H9 (cell line): ENCODE data around the gene SLC6A18. TPM values are rescaled to one million over a fixed set of nuclear protein-coding genes. Genes with fewer than 3 reads are reported as not detected.

Source experiments
- DNase-seq: peaks from one replicate; pipeline ENCODE4 v3.0.0-alpha.2; 2017
- H2AFZ ChIP-seq: one replicate; pipeline ENCODE4 v1.6.1; 2013; ENCODE audit warnings: mild to moderate bottlenecking, low read length, control low read depth, moderate library complexity
- H2AK5ac ChIP-seq: 2 replicates; pipeline ENCODE4 v1.6.1; 2013; ENCODE audit warnings: low read length, control low read depth, mixed read lengths; ENCODE audit not compliant: insufficient read length
- H2BK120ac ChIP-seq: one replicate; pipeline ENCODE4 v1.6.1; 2013; ENCODE audit warnings: low read depth, mild to moderate bottlenecking, low read length, control low read depth, inconsistent platforms; ENCODE audit not compliant: poor library complexity, severe bottlenecking
- H2BK12ac ChIP-seq: 2 replicates; pipeline ENCODE4 v1.6.1; 2013; ENCODE audit warnings: low read length, control low read depth, mixed read lengths, low read depth; ENCODE audit not compliant: insufficient read length
- H2BK15ac ChIP-seq: 2 replicates; pipeline ENCODE4 v1.6.1; 2013; ENCODE audit warnings: low read depth, low read length, control low read depth
- H2BK20ac ChIP-seq: one replicate; pipeline ENCODE4 v1.6.1; 2013; ENCODE audit warnings: low read depth, mild to moderate bottlenecking, low read length, control low read depth, inconsistent platforms; ENCODE audit not compliant: poor library complexity, severe bottlenecking
- H2BK5ac ChIP-seq: 2 replicates; pipeline ENCODE4 v1.6.1; 2013; ENCODE audit warnings: low read length, control low read depth, mixed read lengths; ENCODE audit not compliant: insufficient read length
- H3K14ac ChIP-seq: 2 replicates; pipeline ENCODE4 v1.6.1; 2013; ENCODE audit warnings: low read length, control low read depth; ENCODE audit not compliant: insufficient read depth
- H3K18ac ChIP-seq: 2 replicates; pipeline ENCODE4 v1.6.1; 2013; ENCODE audit warnings: low read depth, mild to moderate bottlenecking, mixed read lengths, low read length, control low read depth; ENCODE audit not compliant: insufficient read length
- H3K23ac ChIP-seq: 2 replicates; pipeline ENCODE4 v1.6.1; 2013; ENCODE audit warnings: low read length, control low read depth, mixed read lengths, low read depth; ENCODE audit not compliant: insufficient read length
- H3K23me2 ChIP-seq: 2 replicates; pipeline ENCODE4 v1.6.1; 2013; ENCODE audit warnings: low read depth, mild to moderate bottlenecking, mixed read lengths, low read length, control low read depth; ENCODE audit not compliant: insufficient read length, poor library complexity, severe bottlenecking
- H3K27ac ChIP-seq: 2 replicates; pipeline ENCODE4 v1.5.1; 2013; ENCODE audit warnings: low read length, control low read depth, mixed read lengths, low read depth; ENCODE audit not compliant: insufficient read length
- H3K27me3 ChIP-seq: 2 replicates; pipeline ENCODE4 v1.6.1; 2013; ENCODE audit warnings: low read length, control low read depth, inconsistent platforms; ENCODE audit not compliant: insufficient read depth
- H3K4ac ChIP-seq: 2 replicates; pipeline ENCODE4 v1.6.1; 2013; ENCODE audit warnings: low read depth, mild to moderate bottlenecking, control low read depth, inconsistent platforms, low read length, moderate library complexity
- H3K4me1 ChIP-seq: 2 replicates; pipeline ENCODE4 v1.6.1; 2013; ENCODE audit warnings: low read length, control low read depth, inconsistent platforms; ENCODE audit not compliant: insufficient read depth
- H3K4me2 ChIP-seq: 2 replicates; pipeline ENCODE4 v1.6.1; 2013; ENCODE audit warnings: low read length, control low read depth, mixed read lengths; ENCODE audit not compliant: insufficient read length, insufficient read depth
- H3K56ac ChIP-seq: 2 replicates; pipeline ENCODE4 v1.6.1; 2013; ENCODE audit warnings: low read depth, mild to moderate bottlenecking, mixed read lengths, low read length, control low read depth; ENCODE audit not compliant: insufficient read length
- H3K79me1 ChIP-seq: 2 replicates; pipeline ENCODE4 v1.6.1; 2013; ENCODE audit warnings: low read depth, mild to moderate bottlenecking, moderate library complexity, low read length, control low read depth, inconsistent platforms; ENCODE audit not compliant: insufficient read depth, poor library complexity, severe bottlenecking
- H3K79me2 ChIP-seq: 2 replicates; pipeline ENCODE4 v1.6.1; 2013; ENCODE audit warnings: low read length, control low read depth, inconsistent platforms; ENCODE audit not compliant: insufficient read depth
- H3K9ac ChIP-seq: 2 replicates; pipeline ENCODE4 v1.6.1; 2013; ENCODE audit warnings: low read length, control low read depth, mixed read lengths; ENCODE audit not compliant: insufficient read length; ENCODE audit errors: extremely low read depth
- H3K9me3 ChIP-seq: one replicate; pipeline ENCODE4 v1.6.1; 2013; ENCODE audit warnings: low read depth, low read length, inconsistent platforms; ENCODE audit not compliant: control insufficient read depth
- H3T11ph ChIP-seq: one replicate; pipeline ENCODE4 v1.6.1; 2013; ENCODE audit warnings: mild to moderate bottlenecking, low read length, control low read depth, inconsistent platforms
- H4K20me1 ChIP-seq: one replicate; pipeline ENCODE4 v1.6.1; 2013; ENCODE audit not compliant: control insufficient read depth, insufficient read length, insufficient read depth
- H4K5ac ChIP-seq: 2 replicates; pipeline ENCODE4 v1.6.1; 2013; ENCODE audit warnings: low read depth, mild to moderate bottlenecking, mixed read lengths, low read length, control low read depth; ENCODE audit not compliant: insufficient read length
- H4K8ac ChIP-seq: replicated peaks from 2 replicates; pipeline ENCODE4 v1.6.1; 2013; ENCODE audit warnings: low read length, control low read depth, mixed read lengths, low read depth; ENCODE audit not compliant: insufficient read length
- H4K91ac ChIP-seq: 2 replicates; pipeline ENCODE4 v1.6.1; 2013; ENCODE audit warnings: low read depth, mild to moderate bottlenecking, moderate library complexity, mixed read lengths, low read length, control low read depth; ENCODE audit not compliant: insufficient read length
- H3K27ac Mint-ChIP-seq, 3 experiments: 2 replicates in 2 of 3; 3 replicates in 1 of 3; pipeline ENCODE4 v1.8.0; 2020 to 2021; ENCODE audit warnings: mixed read lengths in 3 of 3, mild to moderate bottlenecking in 1 of 3, moderate library complexity in 1 of 3
- H3K27me3 Mint-ChIP-seq: 2 replicates; pipeline ENCODE4 v1.8.0; 2021; ENCODE audit warnings: low read depth, mild to moderate bottlenecking, moderate library complexity, mixed read lengths
- H3K36me3 Mint-ChIP-seq, 3 experiments: 2 replicates in 2 of 3; 3 replicates in 1 of 3; pipeline ENCODE4 v1.8.0; 2020 to 2021; ENCODE audit warnings: low read depth in 3 of 3, mixed read lengths in 3 of 3; ENCODE audit not compliant: insufficient read depth in 1 of 3
- H3K4me1 Mint-ChIP-seq, 2 experiments: 2 replicates each; pipeline ENCODE4 v1.8.0; 2020; ENCODE audit warnings: mixed read lengths in 2 of 2
- H3K4me3 Mint-ChIP-seq, 2 experiments: 2 replicates in 1 of 2; 3 replicates in 1 of 2; pipeline ENCODE4 v1.8.0; 2020 to 2021; ENCODE audit warnings: mild to moderate bottlenecking in 2 of 2, mixed read lengths in 2 of 2, moderate library complexity in 1 of 2
- H3K9me3 Mint-ChIP-seq, 2 experiments: 2 replicates in 1 of 2; 3 replicates in 1 of 2; pipeline ENCODE4 v1.8.0; 2020; ENCODE audit warnings: mild to moderate bottlenecking in 2 of 2, mixed read lengths in 2 of 2, moderate library complexity in 1 of 2
- CTCF ChIP-seq: fragments of 200-600 bp; sonication (generic); conservative IDR thresholded peaks from 3 replicates; pipeline ENCODE4 v1.8.0; 2021; ENCODE audit warnings: antibody characterized with exemption, mild to moderate bottlenecking
- WGBS: extraction: QIAGEN DNeasy Blood & Tissue Kit; methylation state at CpG from one replicate; pipeline ENCODE4 v1.1.7; 2013; ENCODE audit warnings: missing lambda C conversion rate, low lambda C conversion rate, mixed read lengths; ENCODE audit not compliant: insufficient read length; ENCODE audit errors: extremely low coverage; 5-methylcytosine and 5-hydroxymethylcytosine counted together
- total RNA-seq: library from RNA; stranded (reverse); gene quantifications from 2 replicates; pipeline ENCODE4 v1.2.1, GENCODE V29; 2021

SLC6A18 gene
- total RNA-seq, 1 experiment from 2014 or later: not detected

DNA sequence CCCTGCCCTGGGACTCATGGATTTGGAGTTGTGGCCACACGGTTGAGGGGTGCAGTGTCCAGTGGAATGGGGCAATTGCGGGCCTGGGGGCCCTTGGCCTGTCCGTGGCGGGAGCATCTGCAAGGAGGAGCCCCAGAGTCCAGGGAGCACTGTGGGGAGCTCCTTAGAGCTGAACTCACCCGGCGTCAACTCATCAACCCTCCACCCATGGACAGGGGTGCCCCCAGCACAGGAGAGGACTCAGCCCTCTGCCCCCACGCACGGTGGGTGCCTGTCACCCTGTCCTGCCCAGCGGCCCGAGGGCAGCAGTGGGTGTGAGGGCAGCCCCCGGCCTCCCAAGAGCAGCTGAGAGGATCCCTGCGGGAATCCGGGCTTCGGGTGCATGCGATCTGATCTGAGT lies 550 bp upstream of the SLC6A18 start:
- no peak overlapping the region for H3K4ac ChIP-seq

More for the DNA sequence above, 550 bp upstream of the SLC6A18 start:
- H2BK120ac ChIP-seq: no peak overlapping the region
- H3K9me3 ChIP-seq: no peaks in the 10 kb centered on the region
- Mint-ChIP-seq H3K4me1 (peaks cover 0 to 2% of the 10 kb centered on the region in 2 experiments; a peak in 2 of 4 replicates), H3K9me3 (peaks cover 0 to 8% of the 10 kb centered on the region in 2 experiments; a peak in 2 of 5 replicates), H3K27ac (no peak overlapping the region), H3K4me3 (no peak overlapping the region), H3K27me3 (peaks cover 5% of the 10 kb centered on the region), H3K36me3 (no peaks in the 10 kb centered on the region; a peak in 1 of 7 replicates)
- H3K79me2 ChIP-seq: no peaks in the 10 kb centered on the region
- H4K91ac ChIP-seq: no peak overlapping the region
- no peak overlapping the region for H3K23ac ChIP-seq
- no peaks in the 10 kb centered on the region for H3K27me3 ChIP-seq
- H3K79me1 ChIP-seq: no peaks in the 10 kb centered on the region
- no CpG with 5 or more reads among the region's 15 CpGs for WGBS
- H3K56ac ChIP-seq: no peak overlapping the region
- H2AFZ ChIP-seq: no peak overlapping the region
- H3K27ac ChIP-seq: no peak overlapping the region
- H2AK5ac ChIP-seq: no peak overlapping the region
- no peak overlapping the region for H3T11ph ChIP-seq
- H3K4me2 ChIP-seq: no peak overlapping the region
- no peak overlapping the region for H3K14ac ChIP-seq
- H2BK20ac ChIP-seq: no peak overlapping the region
- no peaks in the 10 kb centered on the region for H3K23me2 ChIP-seq
- no peak overlapping the region for H2BK15ac ChIP-seq
- no peaks in the 10 kb centered on the region; the same call in 1 of the 2 replicates for H3K4me1 ChIP-seq
- no peaks in the 10 kb centered on the region for H4K20me1 ChIP-seq
- DNase-seq: no peak
- no peak overlapping the region for H3K9ac ChIP-seq
- no peak overlapping the region for H3K18ac ChIP-seq
- no peak overlapping the region for H4K5ac ChIP-seq
- no peak overlapping the region for H2BK12ac ChIP-seq
- no peak overlapping the region for H2BK5ac ChIP-seq
- H4K8ac ChIP-seq: no peak overlapping the region
- no peak for TF ChIP-seq CTCF
